HepG2 (cell line): ENCODE results near the gene CHD2.

ENCODE experiments used
- MYC ChIP-seq: sonication (generic); formaldehyde crosslinking; IDR thresholded peaks from 2 replicates; pipeline ENCODE4 v1.9.0; 2021; ENCODE audit warnings: missing genetic modification reagents, borderline replicate concordance
- PAX8 ChIP-seq: sonication (generic); formaldehyde crosslinking; IDR thresholded peaks from 2 replicates; pipeline ENCODE4 v1.8.0; 2022; ENCODE audit warnings: mild to moderate bottlenecking, missing genetic modification reagents, borderline replicate concordance
- POLR2AphosphoS5 ChIP-seq: IDR thresholded peaks from 2 replicates; pipeline ENCODE4 v1.6.1; 2012; ENCODE audit warnings: low read depth, low read length
- RAD21 ChIP-seq: fragments of 450-650 bp; formaldehyde crosslinking; IDR thresholded peaks from 2 replicates; pipeline ENCODE4 v1.5.0; 2020; ENCODE audit warnings: mild to moderate bottlenecking
- ZBTB1 ChIP-seq: sonication (generic); formaldehyde crosslinking; IDR thresholded peaks from 2 replicates; pipeline ENCODE4 v1.4.0; 2020; ENCODE audit warnings: missing genetic modification reagents, borderline replicate concordance
- ZNF615 ChIP-seq: sonication (generic); formaldehyde crosslinking; IDR thresholded peaks from 2 replicates; pipeline ENCODE4 v1.5.0; 2020; ENCODE audit warnings: mild to moderate bottlenecking, missing genetic modification reagents, borderline replicate concordance
- TF ChIP-seq, protein P1 (sequence below): sonication (generic); formaldehyde crosslinking; IDR thresholded peaks from 2 replicates; pipeline ENCODE4 v1.5.0; 2020; ENCODE audit warnings: mild to moderate bottlenecking, missing genetic modification reagents, moderate library complexity
- TF ChIP-seq, protein P2 (sequence below), 2 experiments: sonication (generic) in 1 of 2; formaldehyde crosslinking in 1 of 2; IDR thresholded peaks; 2 replicates each; pipeline versions ENCODE4 v1.5.1 to v1.6.1; 2011 to 2020; ENCODE audit warnings: borderline replicate concordance in 1 of 2, low read depth in 1 of 2, low read length in 1 of 2, mild to moderate bottlenecking in 1 of 2, missing genetic modification reagents in 1 of 2, moderate library complexity in 1 of 2
- TF ChIP-seq, protein P3 (sequence below), 2 experiments: sonication (generic) in 1 of 2; formaldehyde crosslinking in 1 of 2; IDR thresholded peaks; 2 replicates each; pipeline versions ENCODE4 v1.6.1 to v1.9.0; 2014 to 2022; ENCODE audit warnings: antibody characterized with exemption in 1 of 2, borderline replicate concordance in 1 of 2, inconsistent platforms in 1 of 2, low read depth in 1 of 2, missing genetic modification reagents in 1 of 2

DNA sequence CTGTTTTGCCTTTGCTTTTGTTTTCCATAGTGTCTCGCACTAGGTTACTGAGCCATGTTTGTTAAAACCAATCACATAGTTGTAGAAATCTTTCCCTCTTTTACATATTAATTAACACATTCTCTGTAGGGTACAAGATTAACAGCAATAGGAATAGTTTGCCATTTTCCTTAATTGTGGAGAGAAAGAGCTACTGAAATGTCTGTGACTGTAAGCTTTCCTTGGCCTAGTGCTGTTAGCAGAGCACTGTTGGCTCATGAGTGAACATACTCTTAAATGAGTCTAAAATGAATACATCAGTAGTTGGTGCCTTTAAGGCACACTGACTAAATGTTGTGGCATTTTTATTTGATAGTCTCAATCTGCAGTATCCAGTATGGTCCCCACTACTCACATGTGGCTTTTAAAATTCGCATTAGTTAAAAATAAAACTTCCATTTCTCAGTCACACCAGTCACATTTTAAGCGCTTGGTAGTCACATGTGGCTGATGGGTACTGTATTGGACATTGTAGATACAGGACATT is 28.2 kb downstream of the CHD2 start:
- TF ChIP-seq RAD21 (CRISPR knock-in tag) (no peak), MYC (no peak), PAX8 (CRISPR knock-in tag) (no peak), POLR2AphosphoS5 (peak; percentile 9; the same call in 1 of the 2 replicates), ZBTB1 (no peak), ZNF615 (CRISPR knock-in tag) (no peak)
- TF ChIP-seq, protein P1, sequence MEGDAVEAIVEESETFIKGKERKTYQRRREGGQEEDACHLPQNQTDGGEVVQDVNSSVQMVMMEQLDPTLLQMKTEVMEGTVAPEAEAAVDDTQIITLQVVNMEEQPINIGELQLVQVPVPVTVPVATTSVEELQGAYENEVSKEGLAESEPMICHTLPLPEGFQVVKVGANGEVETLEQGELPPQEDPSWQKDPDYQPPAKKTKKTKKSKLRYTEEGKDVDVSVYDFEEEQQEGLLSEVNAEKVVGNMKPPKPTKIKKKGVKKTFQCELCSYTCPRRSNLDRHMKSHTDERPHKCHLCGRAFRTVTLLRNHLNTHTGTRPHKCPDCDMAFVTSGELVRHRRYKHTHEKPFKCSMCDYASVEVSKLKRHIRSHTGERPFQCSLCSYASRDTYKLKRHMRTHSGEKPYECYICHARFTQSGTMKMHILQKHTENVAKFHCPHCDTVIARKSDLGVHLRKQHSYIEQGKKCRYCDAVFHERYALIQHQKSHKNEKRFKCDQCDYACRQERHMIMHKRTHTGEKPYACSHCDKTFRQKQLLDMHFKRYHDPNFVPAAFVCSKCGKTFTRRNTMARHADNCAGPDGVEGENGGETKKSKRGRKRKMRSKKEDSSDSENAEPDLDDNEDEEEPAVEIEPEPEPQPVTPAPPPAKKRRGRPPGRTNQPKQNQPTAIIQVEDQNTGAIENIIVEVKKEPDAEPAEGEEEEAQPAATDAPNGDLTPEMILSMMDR (CRISPR knock-in tag): no peak
- TF ChIP-seq, protein P2, sequence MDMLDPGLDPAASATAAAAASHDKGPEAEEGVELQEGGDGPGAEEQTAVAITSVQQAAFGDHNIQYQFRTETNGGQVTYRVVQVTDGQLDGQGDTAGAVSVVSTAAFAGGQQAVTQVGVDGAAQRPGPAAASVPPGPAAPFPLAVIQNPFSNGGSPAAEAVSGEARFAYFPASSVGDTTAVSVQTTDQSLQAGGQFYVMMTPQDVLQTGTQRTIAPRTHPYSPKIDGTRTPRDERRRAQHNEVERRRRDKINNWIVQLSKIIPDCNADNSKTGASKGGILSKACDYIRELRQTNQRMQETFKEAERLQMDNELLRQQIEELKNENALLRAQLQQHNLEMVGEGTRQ (IDR thresholded peaks at IDR 0.05; ENCODE audit: low read depth, low read length): no peak
- TF ChIP-seq, protein P2 (CRISPR knock-in tag; IDR thresholded peaks at IDR 0.05; ENCODE audit: borderline replicate concordance): no peak
- TF ChIP-seq, protein P3, sequence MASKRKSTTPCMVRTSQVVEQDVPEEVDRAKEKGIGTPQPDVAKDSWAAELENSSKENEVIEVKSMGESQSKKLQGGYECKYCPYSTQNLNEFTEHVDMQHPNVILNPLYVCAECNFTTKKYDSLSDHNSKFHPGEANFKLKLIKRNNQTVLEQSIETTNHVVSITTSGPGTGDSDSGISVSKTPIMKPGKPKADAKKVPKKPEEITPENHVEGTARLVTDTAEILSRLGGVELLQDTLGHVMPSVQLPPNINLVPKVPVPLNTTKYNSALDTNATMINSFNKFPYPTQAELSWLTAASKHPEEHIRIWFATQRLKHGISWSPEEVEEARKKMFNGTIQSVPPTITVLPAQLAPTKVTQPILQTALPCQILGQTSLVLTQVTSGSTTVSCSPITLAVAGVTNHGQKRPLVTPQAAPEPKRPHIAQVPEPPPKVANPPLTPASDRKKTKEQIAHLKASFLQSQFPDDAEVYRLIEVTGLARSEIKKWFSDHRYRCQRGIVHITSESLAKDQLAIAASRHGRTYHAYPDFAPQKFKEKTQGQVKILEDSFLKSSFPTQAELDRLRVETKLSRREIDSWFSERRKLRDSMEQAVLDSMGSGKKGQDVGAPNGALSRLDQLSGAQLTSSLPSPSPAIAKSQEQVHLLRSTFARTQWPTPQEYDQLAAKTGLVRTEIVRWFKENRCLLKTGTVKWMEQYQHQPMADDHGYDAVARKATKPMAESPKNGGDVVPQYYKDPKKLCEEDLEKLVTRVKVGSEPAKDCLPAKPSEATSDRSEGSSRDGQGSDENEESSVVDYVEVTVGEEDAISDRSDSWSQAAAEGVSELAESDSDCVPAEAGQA (IDR thresholded peaks at IDR 0.05; ENCODE audit: low read depth): no peak
- TF ChIP-seq, protein P3 (CRISPR knock-in tag; IDR thresholded peaks at IDR 0.05; ENCODE audit: borderline replicate concordance): no peak
